Activated CD8-positive, alpha-beta T cell treated with anti-CD3 and anti-CD28 coated beads for 36 hours (primary cell): ENCODE results near the gene GPN1. TPM values are rescaled to one million over a fixed set of nuclear protein-coding genes. Genes with fewer than 3 reads are reported as not detected.
"Not testable (repeated sequence)": the region's sequence is repeated elsewhere in the genome, so short reads cannot be mapped to it uniquely, and the experiment has no call there.

ENCODE experiments used
- ATAC-seq: fragments of 200-7000 bp; cut with Tn5 transposase; one replicate; pipeline ENCODE4 v1.10.0; 2021; ENCODE audit warnings: mild to moderate bottlenecking, moderate library complexity
- CTCF ChIA-PET: fragments of 350-600 bp; sonication (Branson Sonifier 250); formaldehyde crosslinking; loops from one replicate; lab custom pipeline; 2021; ENCODE audit warnings: antibody characterized with exemption; lab: Charles Lee
- POLR2A ChIA-PET: fragments of 350-600 bp; sonication (Branson Sonifier 250); formaldehyde crosslinking; loops from one replicate; lab custom pipeline; 2021; ENCODE audit warnings: antibody characterized with exemption; lab: Charles Lee
- DNase-seq: peaks from one replicate; pipeline ENCODE4 v3.0.0-alpha.2; 2020
- H3K27ac Mint-ChIP-seq: one replicate; pipeline ENCODE4 v1.8.0; 2021; ENCODE audit warnings: mild to moderate bottlenecking, mixed read lengths
- H3K27me3 Mint-ChIP-seq: one replicate; pipeline ENCODE4 v1.8.0; 2021; ENCODE audit warnings: mixed read lengths
- H3K36me3 Mint-ChIP-seq: one replicate; pipeline ENCODE4 v1.8.0; 2021; ENCODE audit warnings: low read depth, mixed read lengths
- H3K4me1 Mint-ChIP-seq: one replicate; pipeline ENCODE4 v1.8.0; 2021; ENCODE audit warnings: low read depth, mixed read lengths
- H3K4me3 Mint-ChIP-seq: one replicate; pipeline ENCODE4 v1.8.0; 2021; ENCODE audit warnings: mild to moderate bottlenecking, moderate library complexity, mixed read lengths
- H3K9me3 Mint-ChIP-seq: one replicate; pipeline ENCODE4 v1.8.0; 2021; ENCODE audit warnings: mixed read lengths
- intact Hi-C: fragments of 100-400 bp; cut with micrococcal nuclease; formaldehyde crosslinking; loops from one replicate; pipeline ENCODE4 v1.10.0; 2022
- total RNA-seq, 2 experiments: library from RNA; stranded (reverse); gene quantifications; one replicate each; pipeline ENCODE4 v1.2.3, GENCODE V29; 2021
- TF ChIP-seq, protein P1 (sequence below): fragments of 200-600 bp; IDR thresholded peaks from one replicate; pipeline ENCODE4 v1.8.0; 2022; ENCODE audit warnings: antibody characterized with exemption, mild to moderate bottlenecking

Gene GPN1
- total RNA-seq, 2 experiments from 2014 or later = 37.6 to 41.2 TPM

DNA sequence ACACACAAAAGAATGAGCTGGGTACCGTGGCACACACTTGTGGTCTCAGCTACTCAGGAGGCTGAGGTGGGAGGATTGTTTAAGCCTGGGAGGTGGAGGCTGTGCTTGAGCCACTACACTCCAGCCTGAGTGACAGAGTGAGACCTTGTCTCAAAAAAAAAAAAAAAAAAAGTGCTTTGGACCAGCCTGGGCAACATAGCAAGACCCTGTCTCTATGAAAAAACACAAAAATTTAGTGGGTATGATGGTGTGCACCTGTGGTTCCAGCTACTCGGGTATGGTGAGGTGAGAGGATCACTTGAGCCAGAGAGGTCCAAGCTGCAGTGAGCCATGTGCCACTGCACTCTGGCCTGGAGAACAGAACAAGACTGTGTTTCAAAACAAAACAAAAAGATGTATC lies 35.6 kb upstream of the GPN1 start:
- TF ChIP-seq, protein P1, sequence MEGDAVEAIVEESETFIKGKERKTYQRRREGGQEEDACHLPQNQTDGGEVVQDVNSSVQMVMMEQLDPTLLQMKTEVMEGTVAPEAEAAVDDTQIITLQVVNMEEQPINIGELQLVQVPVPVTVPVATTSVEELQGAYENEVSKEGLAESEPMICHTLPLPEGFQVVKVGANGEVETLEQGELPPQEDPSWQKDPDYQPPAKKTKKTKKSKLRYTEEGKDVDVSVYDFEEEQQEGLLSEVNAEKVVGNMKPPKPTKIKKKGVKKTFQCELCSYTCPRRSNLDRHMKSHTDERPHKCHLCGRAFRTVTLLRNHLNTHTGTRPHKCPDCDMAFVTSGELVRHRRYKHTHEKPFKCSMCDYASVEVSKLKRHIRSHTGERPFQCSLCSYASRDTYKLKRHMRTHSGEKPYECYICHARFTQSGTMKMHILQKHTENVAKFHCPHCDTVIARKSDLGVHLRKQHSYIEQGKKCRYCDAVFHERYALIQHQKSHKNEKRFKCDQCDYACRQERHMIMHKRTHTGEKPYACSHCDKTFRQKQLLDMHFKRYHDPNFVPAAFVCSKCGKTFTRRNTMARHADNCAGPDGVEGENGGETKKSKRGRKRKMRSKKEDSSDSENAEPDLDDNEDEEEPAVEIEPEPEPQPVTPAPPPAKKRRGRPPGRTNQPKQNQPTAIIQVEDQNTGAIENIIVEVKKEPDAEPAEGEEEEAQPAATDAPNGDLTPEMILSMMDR = no peak
- ATAC-seq (no peak), DNase-seq (no peak)
- Mint-ChIP-seq H3K4me3 (no peak overlapping the region), H3K36me3 (peaks cover 58% of the 10 kb centered on the region), H3K27ac (peak overlapping the region; percentile 25), H3K4me1 (peaks cover 42% of the 10 kb centered on the region), H3K9me3 (peaks cover 32% of the 10 kb centered on the region), H3K27me3 (no peaks in the 10 kb centered on the region)
- intact Hi-C loops = no loop called here
- CTCF ChIA-PET = interaction anchor here (0.7 kb wide), 1 partner anchor 46 kb away, joined by 3 read pairs; no protein-coding TSS in a partner anchor
- POLR2A ChIA-PET = no interaction called here

GRCh38 chr2:27594020-27594703 lies 34.7 kb upstream of the GPN1 start:
- DNase-seq, CTCF ChIA-PET, ATAC-seq, intact Hi-C loops, H3K27ac Mint-ChIP-seq, H3K27me3 Mint-ChIP-seq, POLR2A ChIA-PET, H3K4me3 Mint-ChIP-seq: not testable (repeated sequence)
- H3K9me3 Mint-ChIP-seq = peaks cover 32% of the 10 kb centered on the region
- peaks cover 56% of the 10 kb centered on the region for H3K36me3 Mint-ChIP-seq
- H3K4me1 Mint-ChIP-seq = peaks cover 44% of the 10 kb centered on the region

DNA sequence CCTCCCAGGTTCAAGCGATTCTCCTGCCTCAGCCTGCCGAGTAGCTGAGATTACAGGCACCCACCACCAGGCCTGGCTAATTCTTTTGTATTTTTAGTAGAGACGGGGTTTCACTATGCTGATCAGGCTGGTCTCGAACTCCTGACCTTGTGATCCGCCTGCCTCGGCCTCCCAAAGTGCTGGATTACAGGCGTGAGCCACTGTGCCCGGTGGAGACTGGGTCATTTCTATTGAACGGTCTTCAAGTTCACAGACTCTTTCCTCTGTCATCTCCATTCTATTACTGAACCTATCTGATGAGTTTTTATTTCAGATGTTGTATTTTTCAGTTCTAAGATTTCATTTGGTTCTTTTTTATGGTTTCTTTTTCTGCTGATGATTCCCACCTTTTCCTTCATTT lies 33.4 kb upstream of the GPN1 start:
- intact Hi-C loops, H3K4me3 Mint-ChIP-seq, H3K27ac Mint-ChIP-seq, ATAC-seq, POLR2A ChIA-PET, DNase-seq, H3K27me3 Mint-ChIP-seq: not testable (repeated sequence)
- Mint-ChIP-seq H3K36me3 (peaks cover 53% of the 10 kb centered on the region), H3K9me3 (peaks cover 23% of the 10 kb centered on the region), H3K4me1 (peaks cover 46% of the 10 kb centered on the region)
- CTCF ChIA-PET = interaction anchor here (1.6 kb wide), 1 partner anchor 88 kb away, joined by 6 read pairs; no protein-coding TSS in a partner anchor

DNA sequence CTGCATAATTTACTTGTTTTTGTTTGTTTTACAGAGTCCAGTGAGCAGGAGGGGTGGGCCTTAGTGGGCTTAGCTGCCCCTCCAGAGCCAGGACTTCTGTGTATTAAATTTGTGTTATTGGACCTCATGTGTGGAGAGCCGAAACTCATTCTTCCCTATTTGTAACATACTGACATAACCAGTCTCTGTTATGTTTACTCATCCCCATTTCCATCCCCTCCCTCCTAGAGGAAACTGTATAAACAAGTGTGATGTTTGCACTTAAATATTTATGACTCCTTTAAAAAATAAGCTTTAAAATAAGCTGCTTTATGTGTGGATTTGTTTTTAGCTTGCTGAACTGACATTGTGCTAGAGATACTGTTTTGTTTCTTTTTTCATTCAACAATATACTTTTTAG lies 32.2 kb upstream of the GPN1 start:
- Mint-ChIP-seq H3K27me3 (no peaks in the 10 kb centered on the region), H3K4me1 (peaks cover 46% of the 10 kb centered on the region), H3K36me3 (peaks cover 49% of the 10 kb centered on the region), H3K9me3 (peaks cover 20% of the 10 kb centered on the region), H3K4me3 (no peak overlapping the region), H3K27ac (no peak overlapping the region)
- ChIA-PET POLR2A (interaction anchor here (1.0 kb wide), 1 partner anchor 31 kb away, joined by 5 read pairs; no protein-coding TSS in a partner anchor), CTCF (interaction anchor here (0.8 to 1.6 kb wide), 4 partner anchors 11 to 87 kb away, joined by 3 to 6 read pairs (median 5); no protein-coding TSS in a partner anchor)
- ATAC-seq (no peak), DNase-seq (no peak)
- TF ChIP-seq, protein P1 = no peak
- intact Hi-C loops = no loop called here

DNA sequence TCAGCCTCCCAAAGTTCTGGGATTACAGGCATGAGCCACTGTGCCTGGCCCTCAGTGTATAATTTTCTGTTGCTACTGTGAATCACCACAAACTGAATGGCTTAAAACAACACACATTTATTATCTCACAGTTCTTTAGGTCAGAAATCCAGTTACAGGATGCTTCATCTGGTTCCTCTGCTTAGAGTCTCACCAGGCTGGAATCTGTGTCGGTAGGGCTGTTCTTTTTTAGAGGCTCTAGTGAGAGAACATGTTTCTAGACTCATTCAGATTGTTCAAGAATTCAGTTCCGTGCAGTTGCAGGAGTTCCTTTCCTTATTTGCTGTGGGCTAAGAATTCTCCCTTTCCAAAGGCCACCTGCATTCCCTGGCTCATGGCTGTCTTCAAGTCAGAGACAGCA lies 22.2 kb upstream of the GPN1 start:
- no peak overlapping the region for H3K4me3 Mint-ChIP-seq
- H3K27ac Mint-ChIP-seq = no peak overlapping the region
- H3K36me3 Mint-ChIP-seq = peaks cover 39% of the 10 kb centered on the region
- ChIA-PET CTCF (no interaction called here), POLR2A (no interaction called here)
- DNase-seq (no peak), ATAC-seq (no peak)
- H3K4me1 Mint-ChIP-seq = peaks cover 4% of the 10 kb centered on the region
- TF ChIP-seq, protein P1 = no peak
- no peaks in the 10 kb centered on the region for H3K9me3 Mint-ChIP-seq
- intact Hi-C loops = no loop called here
- no peaks in the 10 kb centered on the region for H3K27me3 Mint-ChIP-seq

DNA sequence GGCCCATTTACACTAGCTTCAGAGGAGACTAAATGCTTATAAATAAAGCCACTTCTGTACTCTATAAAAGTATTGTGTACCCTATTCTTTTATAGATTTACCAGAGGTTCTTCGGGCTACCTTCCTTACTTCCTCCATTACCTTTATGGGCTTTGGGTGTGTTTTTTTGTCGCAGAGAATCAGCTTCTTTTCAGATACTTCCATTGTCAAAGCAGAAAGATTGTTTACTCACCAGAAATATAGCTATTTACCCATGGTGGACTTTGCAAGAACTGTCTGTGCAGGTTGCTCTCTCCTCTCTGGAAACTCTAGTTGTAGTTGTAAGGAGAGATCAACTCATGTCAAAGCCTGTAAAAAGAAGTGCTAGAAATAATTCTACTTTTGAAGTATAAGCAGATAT lies 14.9 kb upstream of the GPN1 start:
- intact Hi-C loops = no loop called here
- no peak overlapping the region for H3K4me3 Mint-ChIP-seq
- H3K36me3 Mint-ChIP-seq = peaks cover 36% of the 10 kb centered on the region
- ChIA-PET POLR2A (no interaction called here), CTCF (interaction anchor here (0.7 kb wide), 1 partner anchor 43 kb away, joined by 3 read pairs; no protein-coding TSS in a partner anchor)
- peaks cover 4% of the 10 kb centered on the region for H3K4me1 Mint-ChIP-seq
- H3K9me3 Mint-ChIP-seq = no peaks in the 10 kb centered on the region
- ATAC-seq (no peak), DNase-seq (no peak)
- no peak overlapping the region for H3K27ac Mint-ChIP-seq
- TF ChIP-seq, protein P1 = no peak
- no peaks in the 10 kb centered on the region for H3K27me3 Mint-ChIP-seq
